HUES48 (cell line): Measurements from ENCODE around the gene NHSL1.

ENCODE experiments used
- H3K27ac ChIP-seq: one replicate; pipeline ENCODE4 v1.7.0; 2013; ENCODE audit warnings: low read depth, low read length, inconsistent platforms
- H3K27me3 ChIP-seq: 2 replicates; pipeline ENCODE4 v1.6.1; 2013; ENCODE audit warnings: mild to moderate bottlenecking, low read length; ENCODE audit not compliant: control insufficient read depth, insufficient read depth
- H3K36me3 ChIP-seq: 2 replicates; pipeline ENCODE4 v1.6.1; 2013; ENCODE audit warnings: low read length; ENCODE audit not compliant: control insufficient read depth, insufficient read depth
- H3K4me1 ChIP-seq: 2 replicates; pipeline ENCODE4 v1.6.1; 2013; ENCODE audit warnings: mild to moderate bottlenecking, low read length; ENCODE audit not compliant: control insufficient read depth, insufficient read depth
- H3K4me3 ChIP-seq: 2 replicates; pipeline ENCODE4 v1.5.1; 2013; ENCODE audit warnings: mild to moderate bottlenecking, low read depth, low read length
- H3K9ac ChIP-seq: 2 replicates; pipeline ENCODE4 v1.6.1; 2013; ENCODE audit warnings: mild to moderate bottlenecking, low read depth, low read length, moderate library complexity
- H3K9me3 ChIP-seq: 2 replicates; pipeline ENCODE4 v1.6.1; 2013; ENCODE audit warnings: low read length; ENCODE audit not compliant: control insufficient read depth, insufficient read depth

NHSL1 gene

GRCh38 chr6:138456401-138456790, 42.9 kb downstream of the NHSL1 start:
- Histone ChIP-seq H3K4me1 (no peaks in the 10 kb centered on the region), H3K9ac (no peak overlapping the region), H3K27me3 (no peaks in the 10 kb centered on the region), H3K36me3 (no peaks in the 10 kb centered on the region), H3K9me3 (no peaks in the 10 kb centered on the region), H3K4me3 (no peak overlapping the region), H3K27ac (no peak overlapping the region)

DNA sequence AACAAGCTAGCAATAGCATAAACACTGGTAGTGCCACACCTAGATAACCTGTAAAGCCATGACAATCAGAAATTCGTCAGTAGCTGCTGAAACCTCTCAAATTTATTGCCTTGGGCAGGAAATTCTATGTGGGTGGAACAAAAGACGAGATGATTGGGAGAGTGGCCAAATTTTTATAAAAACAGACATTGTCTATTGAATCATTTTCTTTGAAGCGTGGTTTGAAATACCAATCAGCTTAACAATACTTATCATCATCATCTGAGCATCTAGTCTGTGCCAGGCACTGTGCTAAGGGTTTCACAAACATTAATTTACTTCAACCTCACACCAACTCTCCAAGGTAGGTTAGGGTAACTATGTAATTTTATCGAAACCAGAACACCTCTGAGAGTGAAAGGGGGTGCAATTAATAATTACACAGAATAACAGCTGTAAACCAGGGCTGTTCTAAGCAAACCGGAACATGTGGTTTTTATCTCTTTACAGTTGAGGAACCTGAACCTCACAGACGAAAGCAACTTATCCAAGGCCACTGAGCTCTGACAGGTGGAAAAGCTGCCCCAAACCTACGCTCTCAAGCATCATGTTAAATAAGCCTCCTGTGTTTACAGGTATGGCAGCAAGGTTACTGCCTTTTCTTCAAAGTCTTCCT, 43.4 kb downstream of the NHSL1 start:
- no peak overlapping the region for H3K9ac ChIP-seq
- H3K9me3 ChIP-seq, result no peaks in the 10 kb centered on the region
- no peaks in the 10 kb centered on the region for H3K27me3 ChIP-seq
- H3K4me3 ChIP-seq, result no peak overlapping the region
- no peak overlapping the region for H3K27ac ChIP-seq
- H3K4me1 ChIP-seq, result no peaks in the 10 kb centered on the region
- H3K36me3 ChIP-seq, result no peaks in the 10 kb centered on the region

- H3K4me3 ChIP-seq, result no peak overlapping the region
- no peaks in the 10 kb centered on the region for H3K9me3 ChIP-seq
- no peaks in the 10 kb centered on the region for H3K36me3 ChIP-seq
- H3K9ac ChIP-seq, result no peak overlapping the region
- H3K27me3 ChIP-seq, result no peaks in the 10 kb centered on the region
- H3K4me1 ChIP-seq, result no peaks in the 10 kb centered on the region
- H3K27ac ChIP-seq, result no peak overlapping the region
These were observed 44.1 kb downstream of the NHSL1 start for GRCh38 chr6:138454981-138455706.

- H3K27ac ChIP-seq, result no peak overlapping the region
- no peaks in the 10 kb centered on the region for H3K9me3 ChIP-seq
- H3K9ac ChIP-seq, result no peak overlapping the region
- no peaks in the 10 kb centered on the region for H3K4me1 ChIP-seq
- no peaks in the 10 kb centered on the region for H3K27me3 ChIP-seq
- peaks cover 8% of the 10 kb centered on the region for H3K36me3 ChIP-seq
- H3K4me3 ChIP-seq, result no peak overlapping the region
These were observed 48.3 kb downstream of the NHSL1 start for GRCh38 chr6:138451043-138451442.

- H3K27me3 ChIP-seq, result no peaks in the 10 kb centered on the region
- H3K9ac ChIP-seq, result no peak overlapping the region
- H3K27ac ChIP-seq, result no peak overlapping the region
- no peaks in the 10 kb centered on the region for H3K4me1 ChIP-seq
- H3K9me3 ChIP-seq, result no peaks in the 10 kb centered on the region
- H3K36me3 ChIP-seq, result peaks cover 8% of the 10 kb centered on the region
- no peak overlapping the region for H3K4me3 ChIP-seq
These were observed 48.8 kb downstream of the NHSL1 start for GRCh38 chr6:138450445-138450844.

DNA sequence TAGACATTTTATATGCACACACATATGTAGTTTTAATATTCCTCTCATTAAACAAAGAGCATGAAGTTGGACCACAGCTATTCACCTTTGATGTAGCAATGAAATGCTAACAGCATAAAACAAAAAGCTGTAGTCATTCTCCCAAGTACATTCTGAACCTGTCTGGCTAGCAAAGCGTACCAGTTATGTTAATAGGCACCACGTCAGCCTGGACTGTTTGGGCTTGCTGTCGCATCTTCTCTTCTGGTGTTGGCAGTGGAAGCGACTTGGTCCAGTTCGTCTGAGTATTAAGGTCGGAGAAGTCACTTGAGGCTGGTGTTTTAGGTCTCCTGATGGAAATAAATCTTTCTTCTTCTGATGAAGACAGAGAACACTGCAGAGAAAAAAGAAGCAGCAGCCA, 52.5 kb downstream of the NHSL1 start:
- Histone ChIP-seq H3K36me3 (peaks cover 18% of the 10 kb centered on the region), H3K4me1 (no peaks in the 10 kb centered on the region), H3K27me3 (no peaks in the 10 kb centered on the region), H3K4me3 (no peak overlapping the region), H3K9ac (no peak overlapping the region), H3K27ac (no peak overlapping the region), H3K9me3 (no peaks in the 10 kb centered on the region)

DNA sequence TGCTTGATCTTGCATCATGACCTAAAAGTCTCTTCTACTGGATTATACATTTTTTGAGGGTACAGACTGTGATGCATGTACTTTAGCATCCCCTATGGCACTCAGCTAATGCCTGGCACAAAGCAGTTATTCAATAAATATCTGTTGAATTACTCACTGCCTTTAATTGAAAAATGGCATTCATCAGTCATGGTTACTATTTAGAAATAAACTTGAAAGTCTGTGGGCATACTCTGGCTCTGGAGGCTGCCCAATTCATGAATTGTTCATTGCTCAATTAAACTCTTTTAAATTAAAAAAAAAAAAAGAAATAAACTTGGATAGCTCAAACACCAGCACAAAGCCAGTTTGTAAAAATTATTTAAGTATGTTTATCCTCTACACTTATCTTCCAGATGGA, 55.3 kb downstream of the NHSL1 start:
- Histone ChIP-seq H3K4me3 (no peak overlapping the region), H3K27ac (no peak overlapping the region), H3K27me3 (no peaks in the 10 kb centered on the region), H3K36me3 (peaks cover 24% of the 10 kb centered on the region), H3K9me3 (no peaks in the 10 kb centered on the region), H3K9ac (no peak overlapping the region), H3K4me1 (no peaks in the 10 kb centered on the region)

- no peak overlapping the region for H3K27ac ChIP-seq
- peaks cover 26% of the 10 kb centered on the region for H3K36me3 ChIP-seq
- no peak overlapping the region for H3K9ac ChIP-seq
- no peak overlapping the region for H3K4me3 ChIP-seq
- no peaks in the 10 kb centered on the region for H3K27me3 ChIP-seq
- no peaks in the 10 kb centered on the region for H3K9me3 ChIP-seq
- H3K4me1 ChIP-seq, result no peaks in the 10 kb centered on the region
These were observed 56.6 kb downstream of the NHSL1 start for GRCh38 chr6:138442663-138443062.

DNA sequence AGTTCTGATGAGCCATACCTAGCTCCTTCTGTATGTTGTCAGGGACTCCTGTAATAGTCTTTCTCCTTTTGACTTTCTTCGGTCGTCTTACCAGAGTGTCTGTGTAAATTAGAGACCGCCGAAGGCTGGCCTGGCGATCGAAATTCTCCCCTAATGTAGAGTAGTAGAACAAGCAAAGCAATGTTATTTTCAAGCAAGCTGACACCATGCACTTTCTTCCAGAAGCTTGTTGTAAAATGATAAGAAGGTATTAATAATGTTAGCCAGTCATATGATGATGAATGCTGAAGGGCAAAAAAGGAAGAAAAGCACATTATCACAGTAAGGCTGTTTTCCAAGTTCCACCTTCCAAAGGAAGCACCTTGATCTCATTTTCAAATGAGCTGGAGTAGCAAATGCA, 57.3 kb downstream of the NHSL1 start:
- Histone ChIP-seq H3K4me3 (no peak overlapping the region), H3K9me3 (no peaks in the 10 kb centered on the region), H3K27me3 (no peaks in the 10 kb centered on the region), H3K36me3 (peaks cover 25% of the 10 kb centered on the region), H3K9ac (no peak overlapping the region), H3K4me1 (no peaks in the 10 kb centered on the region), H3K27ac (no peak overlapping the region)

- Histone ChIP-seq H3K27me3 (no peaks in the 10 kb centered on the region), H3K9me3 (no peaks in the 10 kb centered on the region), H3K36me3 (peaks cover 19% of the 10 kb centered on the region; the same call in 1 of the 2 replicates), H3K4me1 (no peaks in the 10 kb centered on the region), H3K9ac (no peak overlapping the region), H3K27ac (no peak overlapping the region), H3K4me3 (no peak overlapping the region)
These were observed 58.4 kb downstream of the NHSL1 start for GRCh38 chr6:138440758-138441357.

DNA sequence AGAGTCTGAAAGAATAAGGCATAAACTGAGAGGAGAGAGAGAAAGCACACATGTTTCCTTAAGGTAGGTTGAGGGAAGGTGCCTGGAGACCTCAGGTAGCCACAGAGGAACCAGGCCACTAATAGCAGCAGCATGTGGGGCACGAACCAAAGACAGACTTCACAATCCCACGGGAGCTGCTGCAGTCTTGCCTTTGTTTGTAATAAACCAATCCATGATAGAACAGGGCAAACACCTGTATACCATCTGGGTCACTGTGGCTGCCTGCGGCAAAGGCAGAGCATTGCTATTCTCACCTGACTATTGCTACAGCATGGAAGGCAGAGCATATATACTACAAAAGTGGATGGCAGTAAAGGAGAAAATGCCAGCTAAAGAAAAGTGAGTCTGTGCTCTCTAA, 59.0 kb downstream of the NHSL1 start:
- H3K9me3 ChIP-seq, result no peaks in the 10 kb centered on the region
- no peak overlapping the region for H3K4me3 ChIP-seq
- H3K4me1 ChIP-seq, result no peaks in the 10 kb centered on the region
- peaks cover 19% of the 10 kb centered on the region; the same call in 1 of the 2 replicates for H3K36me3 ChIP-seq
- H3K27ac ChIP-seq, result no peak overlapping the region
- no peak overlapping the region for H3K9ac ChIP-seq
- no peaks in the 10 kb centered on the region for H3K27me3 ChIP-seq
